GM23248 (cell line): ENCODE measurements around the gene CD58. TPM values are rescaled to one million over a fixed set of nuclear protein-coding genes. Genes with fewer than 3 reads are reported as not detected.
A peak's percentile ranks its signal among the peaks of the same experiment; 100 is the strongest.

Source experiments
- DNase-seq: peaks from one replicate; pipeline ENCODE4 v3.0.0-alpha.2; 2015
- H2AFZ ChIP-seq: fragments of 200-600 bp; sonication (generic); 2 replicates; pipeline ENCODE4 v1.6.1; 2016; ENCODE audit warnings: antibody characterized with exemption
- H3F3A ChIP-seq: fragments of 200-600 bp; sonication (generic); 2 replicates; pipeline ENCODE4 v1.6.1; 2016; ENCODE audit warnings: mild to moderate bottlenecking, antibody characterized with exemption, mixed run types; ENCODE audit not compliant: insufficient read depth
- H3K27ac ChIP-seq: fragments of 200-600 bp; sonication (generic); 2 replicates; pipeline ENCODE4 v1.5.1; 2016; ENCODE audit warnings: mild to moderate bottlenecking
- H3K27me3 ChIP-seq: fragments of 200-600 bp; sonication (generic); replicated peaks from 2 replicates; pipeline ENCODE4 v1.6.1; 2016; ENCODE audit warnings: mild to moderate bottlenecking; ENCODE audit not compliant: insufficient read depth
- H3K36me3 ChIP-seq: fragments of 200-600 bp; sonication (generic); 2 replicates; pipeline ENCODE4 v1.6.1; 2016; ENCODE audit warnings: low read depth, mild to moderate bottlenecking
- H3K4me1 ChIP-seq: fragments of 200-600 bp; sonication (generic); 2 replicates; pipeline ENCODE4 v1.6.1; 2016; ENCODE audit warnings: mild to moderate bottlenecking; ENCODE audit not compliant: insufficient read depth
- H3K4me2 ChIP-seq: fragments of 200-600 bp; sonication (generic); one replicate; pipeline ENCODE4 v1.6.1; 2016; ENCODE audit warnings: mild to moderate bottlenecking; ENCODE audit not compliant: unreplicated experiment
- H3K4me3 ChIP-seq: fragments of 200-600 bp; sonication (generic); 2 replicates; pipeline ENCODE4 v1.5.1; 2016; ENCODE audit warnings: mild to moderate bottlenecking
- H3K79me2 ChIP-seq: fragments of 200-600 bp; sonication (generic); 2 replicates; pipeline ENCODE4 v1.6.1; 2016; ENCODE audit warnings: mild to moderate bottlenecking; ENCODE audit not compliant: insufficient read depth
- H3K9ac ChIP-seq: fragments of 200-600 bp; sonication (generic); 2 replicates; pipeline ENCODE4 v1.6.1; 2016; ENCODE audit warnings: mild to moderate bottlenecking
- H3K9me2 ChIP-seq: fragments of 200-600 bp; sonication (generic); 2 replicates; pipeline ENCODE4 v1.6.1; 2016; ENCODE audit warnings: mixed run types, mild to moderate bottlenecking, moderate library complexity; ENCODE audit not compliant: insufficient read depth
- H3K9me3 ChIP-seq: fragments of 200-600 bp; sonication (generic); one replicate; pipeline ENCODE4 v1.6.1; 2017; ENCODE audit warnings: low read depth
- H4K20me1 ChIP-seq: fragments of 200-600 bp; sonication (generic); 2 replicates; pipeline ENCODE4 v1.6.0; 2016; ENCODE audit not compliant: insufficient read depth
- EZH2 ChIP-seq: fragments of 200-600 bp; sonication (generic); IDR thresholded peaks from 2 replicates; pipeline ENCODE4 v1.6.1; 2018; ENCODE audit warnings: antibody characterized with exemption, mild to moderate bottlenecking; ENCODE audit not compliant: insufficient read depth, poor library complexity, severe bottlenecking
- EZH2phosphoT487 ChIP-seq: fragments of 200-600 bp; sonication (generic); IDR thresholded peaks from 2 replicates; pipeline ENCODE4 v1.6.1; 2018; ENCODE audit warnings: antibody characterized with exemption, moderate library complexity, mild to moderate bottlenecking, low read depth; ENCODE audit not compliant: insufficient read depth
- WGBS, 2 experiments: methylation state at CpG; one replicate each; pipeline ENCODE4 v1.1.6; 2015 to 2017; ENCODE audit warnings: low lambda C conversion rate in 2 of 2, low coverage in 1 of 2; ENCODE audit errors: missing lambda C conversion rate in 2 of 2; 5-methylcytosine and 5-hydroxymethylcytosine counted together
- in situ Hi-C: fragments of 300-500 bp; cut with MboI; formaldehyde crosslinking; loops from 2 replicates; pipeline ENCODE4 v1.15.0; 2020
- polyA plus RNA-seq: library from polyadenylated mRNA; unstranded; fragments of >200 nt; fragmentation: Nextera tagmentation; extraction: Ambion mirVana; gene quantifications from 2 replicates; pipeline ENCODE4 v1.2.1, GENCODE V29; 2016
- total RNA-seq: library from RNA; depleted of rRNA; stranded (reverse); fragments of >200 nt; shearing (Covaris generic); gene quantifications from 2 replicates; pipeline ENCODE4 v1.2.3, GENCODE V29; 2014

CD58 gene
- total and polyA plus RNA-seq, 2 experiments from 2014 or later: 14.1 to 30.0 TPM

GRCh38 chr1:116580446-116581322, 9.9 kb upstream of the CD58 start:
- WGBS, 2 experiments: 87% methylated on average over 7 of the region's 7 CpGs
- in situ Hi-C loops: loop anchor here (25.0 kb wide), 1 partner anchor 482 kb away; the partner anchor contains the start of gene TTF2
- Histone ChIP-seq H3K27me3 (peaks cover 10% of the 10 kb centered on the region; the same call in 1 of the 2 replicates), H3K4me2 (no peak overlapping the region), H3F3A (no peaks in the 10 kb centered on the region), H4K20me1 (no peaks in the 10 kb centered on the region), H3K9ac (no peak overlapping the region), H3K9me2 (no peaks in the 10 kb centered on the region), H3K36me3 (no peaks in the 10 kb centered on the region), H2AFZ (no peak overlapping the region), H3K9me3 (no peaks in the 10 kb centered on the region), H3K27ac (no peak overlapping the region), H3K79me2 (no peaks in the 10 kb centered on the region), H3K4me3 (no peak overlapping the region), H3K4me1 (no peaks in the 10 kb centered on the region)
- peak; percentile 45 for DNase-seq
- no peak for TF ChIP-seq EZH2phosphoT487
- TF ChIP-seq EZH2: no peak

GRCh38 chr1:116579259-116579875, 8.5 kb upstream of the CD58 start:
- WGBS, 2 experiments: 70 to 71% methylated on average over 21 of the region's 21 CpGs
- no peaks in the 10 kb centered on the region for H3K36me3 ChIP-seq
- H2AFZ ChIP-seq: no peak overlapping the region
- no peak overlapping the region for H3K4me2 ChIP-seq
- no peak for DNase-seq
- no peaks in the 10 kb centered on the region for H3K4me1 ChIP-seq
- no peaks in the 10 kb centered on the region for H3K9me2 ChIP-seq
- no peak overlapping the region for H3K27ac ChIP-seq
- no peaks in the 10 kb centered on the region for H4K20me1 ChIP-seq
- H3K27me3 ChIP-seq: peaks cover 10% of the 10 kb centered on the region; the same call in 1 of the 2 replicates
- H3K9ac ChIP-seq: no peak overlapping the region
- in situ Hi-C loops: loop anchor here (25.0 kb wide), 1 partner anchor 483 kb away; the partner anchor contains the start of gene TTF2
- H3F3A ChIP-seq: no peaks in the 10 kb centered on the region
- H3K9me3 ChIP-seq: no peaks in the 10 kb centered on the region
- H3K79me2 ChIP-seq: no peaks in the 10 kb centered on the region
- H3K4me3 ChIP-seq: no peak overlapping the region
- no peak for TF ChIP-seq EZH2phosphoT487
- TF ChIP-seq EZH2: no peak

GRCh38 chr1:116578581-116578980, 7.8 kb upstream of the CD58 start:
- Histone ChIP-seq H3K27ac (no peak overlapping the region), H3K4me3 (no peak overlapping the region), H4K20me1 (no peaks in the 10 kb centered on the region), H2AFZ (no peak overlapping the region), H3K9ac (no peak overlapping the region), H3K4me1 (0 out of 2 replicates have a peak, but pooled peaks cover 5% of the 10 kb centered on the region), H3F3A (no peaks in the 10 kb centered on the region), H3K36me3 (no peaks in the 10 kb centered on the region), H3K79me2 (no peaks in the 10 kb centered on the region), H3K27me3 (peaks cover 10% of the 10 kb centered on the region; the same call in 1 of the 2 replicates), H3K4me2 (no peak overlapping the region), H3K9me3 (no peaks in the 10 kb centered on the region), H3K9me2 (no peaks in the 10 kb centered on the region)
- no peak for DNase-seq
- 78 to 81% methylated on average over 1 of the region's 1 CpG for WGBS, 2 experiments
- in situ Hi-C loops: loop anchor here (25.0 kb wide), 1 partner anchor 484 kb away; the partner anchor contains the start of gene TTF2
- TF ChIP-seq EZH2phosphoT487: no peak
- no peak for TF ChIP-seq EZH2

- Histone ChIP-seq H3K4me2 (no peak overlapping the region), H3K79me2 (no peaks in the 10 kb centered on the region), H2AFZ (no peak overlapping the region), H3K9me3 (no peaks in the 10 kb centered on the region), H3K36me3 (no peaks in the 10 kb centered on the region), H3K4me1 (0 out of 2 replicates have a peak, but pooled peaks cover 8% of the 10 kb centered on the region), H3K9ac (no peak overlapping the region), H3K4me3 (no peak overlapping the region), H4K20me1 (no peaks in the 10 kb centered on the region), H3K9me2 (no peaks in the 10 kb centered on the region), H3K27ac (no peak overlapping the region), H3F3A (no peaks in the 10 kb centered on the region), H3K27me3 (peaks cover 10% of the 10 kb centered on the region; the same call in 1 of the 2 replicates)
- WGBS, 2 experiments: 54 to 55% methylated on average over 5 of the region's 5 CpGs
- DNase-seq: no peak
- no peak for TF ChIP-seq EZH2phosphoT487
- in situ Hi-C loops: loop anchor here (25.0 kb wide), 1 partner anchor 484 kb away; the partner anchor contains the start of gene TTF2
Measured at GRCh38 chr1:116577759-116578314, 7.0 kb upstream of the CD58 start.
